CD8-positive, alpha-beta memory T cell (primary cell): ENCODE results near the gene LRP11. TPM values are rescaled to one million over a fixed set of nuclear protein-coding genes. Genes with fewer than 3 reads are reported as not detected.
"Not testable (repeated sequence)": the region's sequence is repeated elsewhere in the genome, so short reads cannot be mapped to it uniquely, and the experiment has no call there.

Source experiments
- CTCF ChIA-PET: fragments of 350-600 bp; sonication (Branson Sonifier 250); formaldehyde crosslinking; loops from one replicate; lab custom pipeline; 2021; ENCODE audit warnings: antibody characterized with exemption; lab: Charles Lee
- POLR2A ChIA-PET: fragments of 350-600 bp; sonication (Branson Sonifier 250); formaldehyde crosslinking; loops from one replicate; lab custom pipeline; 2021; ENCODE audit warnings: antibody characterized with exemption; lab: Charles Lee
- DNase-seq, 5 donors: peaks; one replicate each; pipeline versions ENCODE4 v3.0.0 to v3.0.0-alpha.2; 2020 to 2022; ENCODE audit warnings: mixed read lengths in 1 of 5
- H3K27ac ChIP-seq: one replicate; pipeline ENCODE4 v1.7.0; 2013; ENCODE audit warnings: low read depth, mild to moderate bottlenecking, low read length, moderate library complexity
- H3K27me3 ChIP-seq: 2 replicates; pipeline ENCODE4 v1.7.0; 2013; ENCODE audit warnings: low read length, mild to moderate bottlenecking; ENCODE audit not compliant: insufficient read depth, poor library complexity, severe bottlenecking
- H3K36me3 ChIP-seq: 2 replicates; pipeline ENCODE4 v1.7.0; 2013; ENCODE audit warnings: mild to moderate bottlenecking, low read length, moderate library complexity; ENCODE audit not compliant: insufficient read depth
- H3K4me1 ChIP-seq: 2 replicates; pipeline ENCODE4 v1.7.0; 2013; ENCODE audit warnings: mild to moderate bottlenecking, low read length, moderate library complexity; ENCODE audit not compliant: insufficient read depth
- H3K4me3 ChIP-seq: 2 replicates; pipeline ENCODE4 v1.7.0; 2013; ENCODE audit warnings: mild to moderate bottlenecking, low read length
- H3K9me3 ChIP-seq: 2 replicates; pipeline ENCODE4 v1.7.0; 2013; ENCODE audit warnings: mild to moderate bottlenecking, low read length
- H3K27ac Mint-ChIP-seq, 8 donors: one replicate each; pipeline ENCODE4 v1.8.0; 2020 to 2021; ENCODE audit warnings: mixed read lengths in 8 of 8, mild to moderate bottlenecking in 6 of 8, inconsistent platforms in 3 of 8, moderate library complexity in 3 of 8
- H3K27me3 Mint-ChIP-seq, 2 donors: one replicate each; pipeline ENCODE4 v1.8.0; 2020 to 2021; ENCODE audit warnings: mixed read lengths in 2 of 2, mild to moderate bottlenecking in 1 of 2, moderate library complexity in 1 of 2
- H3K36me3 Mint-ChIP-seq, 3 donors: one replicate each; pipeline ENCODE4 v1.8.0; 2020 to 2021; ENCODE audit warnings: mixed read lengths in 3 of 3, inconsistent platforms in 1 of 3, mild to moderate bottlenecking in 1 of 3
- H3K4me1 Mint-ChIP-seq, 3 donors: one replicate each; pipeline ENCODE4 v1.8.0; 2020 to 2021; ENCODE audit warnings: mixed read lengths in 3 of 3, inconsistent platforms in 1 of 3, mild to moderate bottlenecking in 1 of 3
- H3K4me3 Mint-ChIP-seq, 7 donors: one replicate each; pipeline ENCODE4 v1.8.0; 2020 to 2021; ENCODE audit warnings: mixed read lengths in 7 of 7, mild to moderate bottlenecking in 6 of 7, moderate library complexity in 4 of 7, inconsistent platforms in 2 of 7
- H3K9me3 Mint-ChIP-seq, 5 donors: one replicate each; pipeline ENCODE4 v1.8.0; 2020 to 2022; ENCODE audit warnings: mixed read lengths in 5 of 5, mild to moderate bottlenecking in 3 of 5, moderate library complexity in 2 of 5, inconsistent platforms in 1 of 5
- polyA plus RNA-seq: library from polyadenylated mRNA; unstranded; fragments of 300-500 nt; fragmentation: Illumina TruSeq; gene quantifications from one replicate; pipeline ENCODE4 v1.2.3, GENCODE V29; 2021
- total RNA-seq, 2 experiments: library from RNA; stranded (reverse); gene quantifications; one replicate each; pipeline ENCODE4 v1.2.3, GENCODE V29; 2021

The LRP11 gene
- total and polyA plus RNA-seq, 3 experiments from 2014 or later = 1.1 to 5.9 (median 5.5) TPM

GRCh38 chr6:149847939-149848267, 16.3 kb downstream of the LRP11 start:
- Mint-ChIP-seq H3K4me1 (no peaks in the 10 kb centered on the region), H3K27me3 (peaks cover 5 to 33% of the 10 kb centered on the region in 2 donors), H3K36me3 (no peaks in the 10 kb centered on the region), H3K27ac (no peak overlapping the region), H3K9me3 (no peaks in the 10 kb centered on the region), H3K4me3 (no peak overlapping the region)
- Histone ChIP-seq H3K4me3 (no peak overlapping the region), H3K36me3 (no peaks in the 10 kb centered on the region), H3K27me3 (no peaks in the 10 kb centered on the region), H3K4me1 (no peaks in the 10 kb centered on the region), H3K27ac (no peak overlapping the region), H3K9me3 (no peaks in the 10 kb centered on the region)
- POLR2A ChIA-PET = no interaction called here
- DNase-seq = no peak
- CTCF ChIA-PET = interaction anchor here (1.5 kb wide), 1 partner anchor 18 kb away, joined by 4 read pairs; no protein-coding TSS in a partner anchor

- Histone ChIP-seq H3K36me3 (no peaks in the 10 kb centered on the region), H3K9me3 (no peaks in the 10 kb centered on the region), H3K4me3 (no peak overlapping the region), H3K4me1 (no peaks in the 10 kb centered on the region), H3K27me3 (no peaks in the 10 kb centered on the region), H3K27ac (no peak overlapping the region)
- no peaks in the 10 kb centered on the region for H3K4me1 Mint-ChIP-seq
- no peak overlapping the region for H3K27ac Mint-ChIP-seq
- ChIA-PET POLR2A (no interaction called here), CTCF (interaction anchor here (1.5 kb wide), 1 partner anchor 20 kb away, joined by 4 read pairs; no protein-coding TSS in a partner anchor)
- H3K36me3 Mint-ChIP-seq = no peaks in the 10 kb centered on the region
- no peaks in the 10 kb centered on the region for H3K9me3 Mint-ChIP-seq
- no peak overlapping the region for H3K4me3 Mint-ChIP-seq
- no peak for DNase-seq
- peaks cover 3 to 31% of the 10 kb centered on the region in 2 donors for H3K27me3 Mint-ChIP-seq
Measured at GRCh38 chr6:149846321-149846720, 17.8 kb downstream of the LRP11 start.

GRCh38 chr6:149845549-149845948, 18.6 kb downstream of the LRP11 start:
- no peak for DNase-seq
- ChIA-PET CTCF (no interaction called here), POLR2A (no interaction called here)
- no peaks in the 10 kb centered on the region for H3K4me1 ChIP-seq
- no peaks in the 10 kb centered on the region for H3K27me3 ChIP-seq
- Mint-ChIP-seq H3K27ac (no peak overlapping the region), H3K4me3 (no peak overlapping the region), H3K27me3 (peaks cover 3 to 28% of the 10 kb centered on the region in 2 donors), H3K9me3 (no peaks in the 10 kb centered on the region), H3K36me3 (no peaks in the 10 kb centered on the region), H3K4me1 (no peaks in the 10 kb centered on the region)
- H3K4me3 ChIP-seq = no peak overlapping the region
- no peaks in the 10 kb centered on the region for H3K36me3 ChIP-seq
- H3K9me3 ChIP-seq = no peaks in the 10 kb centered on the region
- H3K27ac ChIP-seq = no peak overlapping the region

GRCh38 chr6:149844480-149844879, 19.7 kb downstream of the LRP11 start:
- no peaks in the 10 kb centered on the region for H3K27me3 ChIP-seq
- CTCF ChIA-PET = interaction anchor here (1.1 kb wide), 1 partner anchor 19 kb away, joined by 3 read pairs; no protein-coding TSS in a partner anchor
- peaks cover 1 to 35% of the 10 kb centered on the region in 2 donors for H3K27me3 Mint-ChIP-seq

GRCh38 chr6:149844036-149844435, 20.1 kb downstream of the LRP11 start:
- peaks cover 3 to 37% of the 10 kb centered on the region in 2 donors for H3K27me3 Mint-ChIP-seq
- H3K36me3 Mint-ChIP-seq, H3K4me1 ChIP-seq, H3K36me3 ChIP-seq, H3K27ac ChIP-seq, H3K4me3 Mint-ChIP-seq, DNase-seq, H3K4me3 ChIP-seq, H3K27ac Mint-ChIP-seq, H3K27me3 ChIP-seq, H3K9me3 Mint-ChIP-seq, H3K9me3 ChIP-seq, H3K4me1 Mint-ChIP-seq: not testable (repeated sequence)
- ChIA-PET CTCF (interaction anchor here (1.1 kb wide), 1 partner anchor 18 kb away, joined by 3 read pairs; no protein-coding TSS in a partner anchor), POLR2A (interaction anchor here (0.7 kb wide), 1 partner anchor 169 kb away, joined by 4 read pairs; no protein-coding TSS in a partner anchor)

More at GRCh38 chr6:149844480-149844879, 19.7 kb downstream of the LRP11 start:
- POLR2A ChIA-PET = interaction anchor here (0.7 kb wide), 1 partner anchor 168 kb away, joined by 4 read pairs; no protein-coding TSS in a partner anchor
- no peak overlapping the region for H3K27ac Mint-ChIP-seq
- no peaks in the 10 kb centered on the region for H3K36me3 ChIP-seq
- H3K4me3 ChIP-seq = no peak overlapping the region
- H3K4me1 Mint-ChIP-seq = no peaks in the 10 kb centered on the region
- no peak for DNase-seq
- H3K4me3 Mint-ChIP-seq = no peak overlapping the region
- no peaks in the 10 kb centered on the region for H3K4me1 ChIP-seq
- H3K9me3 ChIP-seq = no peaks in the 10 kb centered on the region
- no peaks in the 10 kb centered on the region for H3K9me3 Mint-ChIP-seq
- H3K36me3 Mint-ChIP-seq = no peaks in the 10 kb centered on the region
- no peak overlapping the region for H3K27ac ChIP-seq

- no peak overlapping the region for H3K27ac ChIP-seq
- no peaks in the 10 kb centered on the region for H3K9me3 ChIP-seq
- H3K4me1 ChIP-seq = no peaks in the 10 kb centered on the region
- Mint-ChIP-seq H3K27me3 (peaks cover 7 to 42% of the 10 kb centered on the region in 2 donors), H3K27ac (no peak overlapping the region), H3K9me3 (no peaks in the 10 kb centered on the region), H3K4me3 (no peak overlapping the region), H3K36me3 (peaks cover 0 to 2% (median 0%) of the 10 kb centered on the region in 3 donors), H3K4me1 (no peaks in the 10 kb centered on the region)
- no peaks in the 10 kb centered on the region for H3K36me3 ChIP-seq
- ChIA-PET CTCF (interaction anchor here (0.8 to 1.5 kb wide), 3 partner anchors 8 to 174 kb away, joined by 3 to 4 read pairs (median 3); no protein-coding TSS in a partner anchor), POLR2A (no interaction called here)
- no peak overlapping the region for H3K4me3 ChIP-seq
- no peaks in the 10 kb centered on the region for H3K27me3 ChIP-seq
- no peak for DNase-seq
Measured at GRCh38 chr6:149843051-149843633, 21.0 kb downstream of the LRP11 start.

- POLR2A ChIA-PET = no interaction called here
- no peak for DNase-seq
- CTCF ChIA-PET = interaction anchor here (1.4 to 1.5 kb wide), 2 partner anchors 8 to 175 kb away, joined by 3 to 4 read pairs; no protein-coding TSS in a partner anchor
- no peaks in the 10 kb centered on the region for H3K27me3 ChIP-seq
- H3K9me3 ChIP-seq = no peaks in the 10 kb centered on the region
- Mint-ChIP-seq H3K36me3 (peaks cover 0 to 2% (median 0%) of the 10 kb centered on the region in 3 donors), H3K9me3 (no peaks in the 10 kb centered on the region), H3K27ac (no peak overlapping the region), H3K27me3 (peaks cover 7 to 43% of the 10 kb centered on the region in 2 donors), H3K4me1 (no peaks in the 10 kb centered on the region), H3K4me3 (no peak overlapping the region)
- no peak overlapping the region for H3K27ac ChIP-seq
- no peaks in the 10 kb centered on the region for H3K4me1 ChIP-seq
- H3K36me3 ChIP-seq = no peaks in the 10 kb centered on the region
- no peak overlapping the region for H3K4me3 ChIP-seq
Measured at GRCh38 chr6:149842331-149842730, 21.8 kb downstream of the LRP11 start.

GRCh38 chr6:149840345-149841075, 23.6 kb downstream of the LRP11 start:
- POLR2A ChIA-PET = no interaction called here
- H3K27me3 Mint-ChIP-seq = peaks cover 7 to 46% of the 10 kb centered on the region in 2 donors
- Histone ChIP-seq H3K36me3 (no peaks in the 10 kb centered on the region), H3K27ac (no peak overlapping the region), H3K4me3 (no peak overlapping the region), H3K27me3 (no peaks in the 10 kb centered on the region), H3K4me1 (no peaks in the 10 kb centered on the region), H3K9me3 (no peaks in the 10 kb centered on the region)
- CTCF ChIA-PET = interaction anchor here (0.9 to 2.5 kb wide), 6 partner anchors 10 to 85 kb away, joined by 3 to 9 read pairs (median 4); no protein-coding TSS in a partner anchor
- peak in 2 of 5 donors; percentile 9 to 52 for DNase-seq
- H3K27ac Mint-ChIP-seq = no peak overlapping the region
- no peaks in the 10 kb centered on the region for H3K4me1 Mint-ChIP-seq
- H3K4me3 Mint-ChIP-seq = no peak overlapping the region
- no peaks in the 10 kb centered on the region for H3K9me3 Mint-ChIP-seq
- peaks cover 0 to 2% (median 0%) of the 10 kb centered on the region in 3 donors for H3K36me3 Mint-ChIP-seq
